HG02870 (cell line): ENCODE results near the gene ARFGEF3.
"Not testable (repeated sequence)": the region's sequence is repeated elsewhere in the genome, so short reads cannot be mapped to it uniquely, and the experiment has no call there.

ENCODE experiments used
- ATAC-seq: cut with Tn5 transposase; IDR thresholded peaks from one replicate; pipeline ENCODE4 v1.9.1; 2021; ENCODE audit warnings: mild to moderate bottlenecking, moderate library complexity; ENCODE audit not compliant: unreplicated experiment

Gene ARFGEF3

GRCh38 chr6:138267971-138268895 lies 106.5 kb downstream of the ARFGEF3 start:
- ATAC-seq: no peak

- no peak for ATAC-seq
Observed at GRCh38 chr6:138271451-138271850, 109.7 kb downstream of the ARFGEF3 start.

GRCh38 chr6:138272533-138273315 lies 111.0 kb downstream of the ARFGEF3 start:
- ATAC-seq: no peak

GRCh38 chr6:138275976-138276375 lies 114.2 kb downstream of the ARFGEF3 start:
- no peak for ATAC-seq

- ATAC-seq: no peak
Observed at GRCh38 chr6:138277835-138278234, 116.1 kb downstream of the ARFGEF3 start.

GRCh38 chr6:138278326-138278725 lies 116.6 kb downstream of the ARFGEF3 start:
- no peak for ATAC-seq

- ATAC-seq: no peak
Observed at GRCh38 chr6:138285800-138286199, 124.1 kb downstream of the ARFGEF3 start.

GRCh38 chr6:138286698-138287097 lies 125.0 kb downstream of the ARFGEF3 start:
- no peak for ATAC-seq

- ATAC-seq: peak; percentile 57
Observed at GRCh38 chr6:138287144-138287955, 125.6 kb downstream of the ARFGEF3 start.

- ATAC-seq: not testable (repeated sequence)
Observed at GRCh38 chr6:138288428-138289085, 126.8 kb downstream of the ARFGEF3 start.

- ATAC-seq: no peak
Observed at GRCh38 chr6:138289739-138290138, 128.0 kb downstream of the ARFGEF3 start.

- ATAC-seq: no peak
Observed at GRCh38 chr6:138290423-138290962, 128.8 kb downstream of the ARFGEF3 start.

- ATAC-seq: no peak
Observed at GRCh38 chr6:138291036-138291848, 129.5 kb downstream of the ARFGEF3 start.

GRCh38 chr6:138291849-138292181 lies 130.1 kb downstream of the ARFGEF3 start:
- ATAC-seq: no peak

GRCh38 chr6:138292482-138292881 lies 130.7 kb downstream of the ARFGEF3 start:
- no peak for ATAC-seq

- ATAC-seq: no peak
Observed at GRCh38 chr6:138293428-138294395, 132.0 kb downstream of the ARFGEF3 start.

GRCh38 chr6:138296381-138296780 lies 134.6 kb downstream of the ARFGEF3 start:
- ATAC-seq: no peak

- ATAC-seq: no peak
Observed at GRCh38 chr6:138296786-138297185, 135.0 kb downstream of the ARFGEF3 start.
